ENCODE measurements around the gene PIK3CB. TPM values are rescaled to one million over a fixed set of nuclear protein-coding genes. Genes with fewer than 3 reads are reported as not detected.

The PIK3CB gene
- total and polyA plus RNA-seq, 2 of the 8 experiments (the other 6 are each of a cell fraction or from before 2014, with no cell fraction given), result 8.3 to 35.2 TPM

DNA sequence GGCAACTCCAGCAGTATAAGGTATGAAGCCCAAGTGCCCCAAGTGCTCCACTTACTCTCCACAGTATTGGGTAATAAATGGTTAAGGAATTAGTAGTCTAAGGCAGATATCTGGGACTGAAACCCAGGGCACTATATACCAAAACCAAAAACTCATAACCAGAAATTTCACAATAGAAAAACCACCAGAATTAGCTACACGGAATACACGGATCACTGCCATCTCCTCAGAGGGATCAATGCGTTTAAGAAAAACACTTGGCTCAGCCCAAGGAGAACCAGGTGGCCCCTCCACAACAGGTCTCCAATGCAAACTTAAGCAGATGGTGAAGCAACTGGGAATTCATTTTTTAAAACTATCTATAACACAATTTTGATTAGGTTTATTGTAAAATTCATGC, 142.6 kb downstream of the PIK3CB start:
- H3K4me1 ChIP-seq (replicated peaks in 1 of 4; ENCODE audit: control insufficient read depth in 3 of 4, insufficient read depth in 4 of 4, low read length in 3 of 4), result no peaks in the 10 kb centered on the region
- no peak overlapping the region for H3K4ac ChIP-seq (replicated peaks; ENCODE audit: insufficient read length, low read depth, low read length)
- no peak overlapping the region for H3K23ac ChIP-seq (ENCODE audit: insufficient read length)
- POLR2A ChIA-PET (ENCODE audit: partially characterized antibody), result no interaction called here
- no peak overlapping the region for H3K56ac ChIP-seq (replicated peaks; ENCODE audit: insufficient read length, low read depth, low read length)
- H3K23me2 ChIP-seq (ENCODE audit: low read depth, low read length), result no peaks in the 10 kb centered on the region
- no peak overlapping the region for H2BK15ac ChIP-seq (ENCODE audit: low read length)
- no peak overlapping the region for H3K4me3 ChIP-seq (ENCODE audit: extremely low read depth in 1 of 4, insufficient read depth in 2 of 4, low read depth in 3 of 4, low read length in 4 of 4)
- H3K9me3 ChIP-seq (ENCODE audit: insufficient read depth in 2 of 2, low read depth in 1 of 2, low read length in 1 of 2), result no peaks in the 10 kb centered on the region
- H2AK5ac ChIP-seq (ENCODE audit: low read depth, low read length), result no peak overlapping the region
- no peaks in the 10 kb centered on the region for H3K79me2 ChIP-seq (ENCODE audit: control insufficient read depth in 1 of 2, insufficient read depth in 2 of 2, low read length in 2 of 2)
- H3K18ac ChIP-seq (ENCODE audit: extremely low read depth, low read length), result no peak overlapping the region
- CTCF ChIA-PET (ENCODE audit: partially characterized antibody), result interaction anchor here (0.9 to 16.8 kb wide), 5 partner anchors 13 to 244 kb away, joined by 3 to 322 read pairs (median 4); no protein-coding TSS in a partner anchor
- H3K36me3 ChIP-seq (ENCODE audit: control insufficient read depth in 2 of 4, insufficient read depth in 4 of 4, low read length in 3 of 4), result peaks cover 0 to 18% (median 4%) of the 10 kb centered on the region in 4 experiments; a peak in 3 of 8 replicates
- no peak overlapping the region for H3K4me2 ChIP-seq (ENCODE audit: insufficient read depth in 1 of 2, low read depth in 2 of 2, low read length in 2 of 2)
- DNase-seq (ENCODE audit: low read depth in 1 of 2, low spot score in 2 of 2), result no peak
- no peak overlapping the region for H3K14ac ChIP-seq (ENCODE audit: insufficient read length)
- no peak overlapping the region for H2AFZ ChIP-seq (ENCODE audit: low read length)
- no peak for FAIRE-seq
- no peak overlapping the region for H4K91ac ChIP-seq (replicated peaks; ENCODE audit: insufficient read length, low read length)
- no peak overlapping the region for H2BK12ac ChIP-seq (ENCODE audit: low read depth, low read length)
- H2BK20ac ChIP-seq (ENCODE audit: low read length), result no peak overlapping the region
- TF ChIP-seq TAF7 (optimal IDR thresholded peaks at IDR 0.05; ENCODE audit: borderline replicate concordance, low read depth, low read length), result no peak
- no peak for TF ChIP-seq RXRA (IDR thresholded peaks at IDR 0.05; ENCODE audit: insufficient read depth, low read depth, low read length)
- TF ChIP-seq EP300 (IDR thresholded peaks at IDR 0.05; ENCODE audit: borderline replicate concordance in 1 of 2, low read depth in 2 of 2, low read length in 2 of 2), result no peak
- TF ChIP-seq SIRT6 (IDR thresholded peaks at IDR 0.05; ENCODE audit: low read length), result no peak
- H2BK120ac ChIP-seq (replicated peaks; ENCODE audit: low read depth, low read length), result no peak overlapping the region
- H2BK5ac ChIP-seq (ENCODE audit: low read depth, low read length), result no peak overlapping the region
- no peak overlapping the region for H4K5ac ChIP-seq (ENCODE audit: insufficient read length, low read depth, low read length)
- no peak overlapping the region for H3K9ac ChIP-seq (replicated peaks in 1 of 4; ENCODE audit: extremely low read depth in 1 of 4, low read depth in 3 of 4, low read length in 3 of 4)
- H3K79me1 ChIP-seq (ENCODE audit: low read depth, low read length), result no peaks in the 10 kb centered on the region
- H4K20me1 ChIP-seq (replicated peaks in 1 of 2; ENCODE audit: control insufficient read depth in 1 of 2, insufficient read depth in 2 of 2, low read length in 2 of 2), result no peaks in the 10 kb centered on the region
- H3K27ac ChIP-seq (ENCODE audit: low read depth, low read length), result no peak overlapping the region
- no peaks in the 10 kb centered on the region for H3K27me3 ChIP-seq (replicated peaks in 1 of 4; ENCODE audit: control insufficient read depth in 3 of 4, extremely low read depth in 1 of 4, insufficient read depth in 3 of 4, low read length in 3 of 4)
- no peak overlapping the region for H4K8ac ChIP-seq (ENCODE audit: extremely low read depth, insufficient read depth, low read length)
- WGBS, 2 experiments (ENCODE audit: extremely low coverage in 1 of 2, insufficient coverage in 1 of 2, insufficient read length in 1 of 2, insufficient replicate concordance in 2 of 2, low coverage in 1 of 2, low lambda C conversion rate in 2 of 2, missing lambda C conversion rate in 1 of 2), result 79% methylated on average over 3 of the region's 3 CpGs; no CpG with 5 or more reads in 1 of the 2 experiments
